ENCODE measurements around the gene LMAN2.

The LMAN2 gene

DNA sequence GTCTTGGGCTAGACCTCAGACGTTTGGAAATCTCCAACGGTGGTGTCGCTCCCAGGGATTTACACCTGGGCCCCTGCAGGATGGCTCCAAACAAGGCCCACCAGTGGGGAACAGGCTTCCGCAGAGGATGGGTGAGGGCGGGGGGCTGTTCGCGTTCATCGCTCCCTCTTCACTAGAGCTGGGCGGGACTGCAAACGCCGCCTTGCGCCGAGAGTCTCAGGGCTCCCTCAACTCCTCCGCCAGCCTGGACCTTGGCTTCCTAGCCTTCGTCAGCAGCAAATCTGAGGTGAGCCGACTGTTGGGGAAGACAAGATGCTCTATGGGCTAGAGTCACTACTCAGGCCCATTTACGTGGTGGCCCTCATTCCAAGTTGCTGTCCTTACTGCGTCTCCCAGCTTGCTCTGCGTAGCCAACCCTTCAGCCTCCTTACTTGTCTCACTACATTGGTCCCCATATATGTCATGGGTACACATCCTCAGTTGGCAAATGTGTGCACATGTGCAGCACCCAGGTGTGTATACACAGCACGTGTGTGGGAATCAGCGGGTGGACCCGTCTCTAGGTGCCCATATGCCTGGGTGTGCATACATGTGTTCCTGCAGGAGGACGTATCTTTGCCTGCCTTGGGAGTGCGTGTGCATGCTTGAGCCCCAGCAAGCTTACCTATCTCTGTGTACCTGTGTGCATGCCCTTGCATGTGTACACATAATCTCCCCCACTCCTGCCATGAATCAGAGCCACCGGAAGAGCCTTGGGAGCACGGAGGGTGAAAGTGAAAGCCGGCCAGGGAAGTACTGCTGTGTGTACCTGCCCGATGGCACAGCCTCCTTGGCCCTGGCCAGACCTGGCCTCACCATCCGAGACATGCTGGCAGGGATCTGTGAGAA, 16.8 kb upstream of the LMAN2 start:
- Histone ChIP-seq H3K27me3 (ENCODE audit: insufficient read depth, low read length, poor library complexity) (no peaks in the 10 kb centered on the region), H2BK120ac (ENCODE audit: low read depth, low read length) (no peak overlapping the region), H3K79me1 (ENCODE audit: low read length) (no peaks in the 10 kb centered on the region), H3K36me3 (ENCODE audit: control insufficient read depth, insufficient read depth, low read length) (no peaks in the 10 kb centered on the region), H3K9ac (ENCODE audit: low read length) (peak overlapping the region; percentile 62), H3K4me1 (ENCODE audit: control insufficient read depth, low read depth, low read length) (peaks cover 12% of the 10 kb centered on the region), H3K79me2 (ENCODE audit: control insufficient read depth, insufficient read depth, low read length) (no peaks in the 10 kb centered on the region), H4K8ac (ENCODE audit: low read depth, low read length) (no peak overlapping the region), H2AK5ac (ENCODE audit: low read length) (no peak overlapping the region), H3K23ac (ENCODE audit: low read length) (no peak overlapping the region), H2BK15ac (replicated peaks; ENCODE audit: low read depth) (no peak overlapping the region), H3K4me3 (ENCODE audit: low read length) (no peak overlapping the region), H4K5ac (ENCODE audit: low read length) (no peak overlapping the region), H3K4ac (ENCODE audit: low read depth, low read length) (no peak overlapping the region), H3K27ac (ENCODE audit: low read depth, low read length) (no peak overlapping the region), H3K18ac (ENCODE audit: low read length) (no peak overlapping the region), H3K4me2 (ENCODE audit: low read length) (no peak overlapping the region), H2BK5ac (ENCODE audit: low read length) (no peak overlapping the region), H3K56ac (ENCODE audit: low read length) (peak overlapping the region; percentile 81)
- WGBS (ENCODE audit: extremely low coverage, insufficient coverage, low lambda C conversion rate), result no CpG with 5 or more reads among the region's 29 CpGs
- DNase-seq, result no peak

DNA sequence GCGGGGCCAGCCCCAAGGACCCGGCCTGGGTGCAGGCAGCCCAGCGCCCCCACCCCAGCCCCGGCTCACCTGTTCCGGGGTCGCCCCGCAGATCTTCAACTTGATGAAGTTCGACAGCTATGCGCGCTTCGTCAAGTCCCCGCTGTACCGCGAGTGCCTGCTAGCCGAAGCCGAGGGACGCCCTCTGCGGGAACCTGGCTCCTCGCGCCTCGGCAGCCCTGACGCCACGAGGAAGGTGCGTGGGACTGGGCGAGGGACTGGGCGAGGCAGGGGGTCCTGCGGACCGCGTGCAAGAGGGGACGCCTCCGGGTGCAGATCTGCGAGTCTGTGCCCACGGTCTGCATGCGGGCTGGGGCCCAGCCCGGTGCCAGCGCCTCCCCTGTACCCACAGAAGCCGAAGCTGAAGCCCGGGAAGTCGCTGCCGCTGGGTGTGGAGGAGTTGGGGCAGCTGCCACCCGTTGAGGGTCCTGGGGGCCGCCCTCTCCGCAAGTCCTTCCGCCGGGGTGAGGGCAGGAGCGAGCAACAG, 15.9 kb upstream of the LMAN2 start:
- no peak overlapping the region for H3K23ac ChIP-seq (ENCODE audit: low read length)
- H2BK120ac ChIP-seq (ENCODE audit: low read depth, low read length), result no peak overlapping the region
- no peak overlapping the region for H2BK15ac ChIP-seq (replicated peaks; ENCODE audit: low read depth)
- H3K27ac ChIP-seq (ENCODE audit: low read depth, low read length), result no peak overlapping the region
- H3K4me1 ChIP-seq (ENCODE audit: control insufficient read depth, low read depth, low read length), result peaks cover 12% of the 10 kb centered on the region
- H2BK5ac ChIP-seq (ENCODE audit: low read length), result no peak overlapping the region
- peak overlapping the region; percentile 24 for H3K4me3 ChIP-seq (ENCODE audit: low read length)
- peak overlapping the region; percentile 81 for H3K56ac ChIP-seq (ENCODE audit: low read length)
- H4K8ac ChIP-seq (ENCODE audit: low read depth, low read length), result no peak overlapping the region
- no peak overlapping the region for H2AK5ac ChIP-seq (ENCODE audit: low read length)
- no peak overlapping the region for H3K18ac ChIP-seq (ENCODE audit: low read length)
- no peaks in the 10 kb centered on the region for H3K79me1 ChIP-seq (ENCODE audit: low read length)
- H3K79me2 ChIP-seq (ENCODE audit: control insufficient read depth, insufficient read depth, low read length), result no peaks in the 10 kb centered on the region
- H3K9ac ChIP-seq (ENCODE audit: low read length), result peak overlapping the region; percentile 62
- H3K4me2 ChIP-seq (ENCODE audit: low read length), result peak overlapping the region; percentile 60
- no peak overlapping the region for H4K5ac ChIP-seq (ENCODE audit: low read length)
- no peak for DNase-seq
- H3K36me3 ChIP-seq (ENCODE audit: control insufficient read depth, insufficient read depth, low read length), result no peaks in the 10 kb centered on the region
- no CpG with 5 or more reads among the region's 46 CpGs for WGBS (ENCODE audit: extremely low coverage, insufficient coverage, low lambda C conversion rate)
- H3K27me3 ChIP-seq (ENCODE audit: insufficient read depth, low read length, poor library complexity), result no peaks in the 10 kb centered on the region
- H3K4ac ChIP-seq (ENCODE audit: low read depth, low read length), result no peak overlapping the region

DNA sequence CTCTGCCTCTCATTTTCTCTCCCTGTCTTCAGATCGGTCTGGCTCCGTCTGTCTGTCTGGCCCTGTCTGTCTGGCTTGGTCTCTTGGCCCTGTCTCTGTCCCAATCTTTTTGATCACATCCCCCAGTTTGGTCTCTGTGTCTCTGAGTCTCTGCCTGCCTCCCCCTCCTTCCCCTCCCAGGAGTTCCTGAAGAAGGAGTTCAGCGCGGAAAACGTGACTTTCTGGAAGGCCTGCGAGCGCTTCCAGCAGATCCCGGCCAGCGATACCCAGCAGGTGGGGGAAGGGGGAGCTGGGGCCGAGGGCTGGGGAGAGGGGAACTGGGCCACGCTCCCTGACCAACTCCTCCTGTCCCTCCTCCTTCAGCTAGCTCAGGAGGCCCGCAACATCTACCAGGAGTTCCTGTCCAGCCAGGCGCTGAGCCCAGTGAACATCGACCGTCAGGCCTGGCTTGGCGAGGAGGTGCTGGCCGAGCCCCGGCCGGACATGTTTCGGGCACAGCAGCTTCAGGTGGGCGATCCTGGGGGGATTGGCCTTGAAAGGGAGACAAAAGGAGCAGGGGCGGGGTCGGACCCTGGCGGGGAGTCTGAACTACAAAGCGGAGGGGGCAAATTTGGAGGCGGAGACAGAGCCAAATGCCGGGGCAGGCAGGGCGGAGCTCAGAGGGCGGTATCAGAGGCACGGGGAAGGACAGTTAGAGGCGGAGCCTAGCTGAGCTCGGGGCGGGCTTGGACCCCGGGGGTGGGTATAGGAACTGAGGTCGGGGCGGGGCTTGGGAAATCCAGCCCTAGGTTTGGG, 15.3 kb upstream of the LMAN2 start:
- no peak overlapping the region for H2BK15ac ChIP-seq (replicated peaks; ENCODE audit: low read depth)
- H3K27me3 ChIP-seq (ENCODE audit: insufficient read depth, low read length, poor library complexity), result no peaks in the 10 kb centered on the region
- no peaks in the 10 kb centered on the region for H3K79me2 ChIP-seq (ENCODE audit: control insufficient read depth, insufficient read depth, low read length)
- peak overlapping the region; percentile 35 for H2BK5ac ChIP-seq (ENCODE audit: low read length)
- no CpG with 5 or more reads among the region's 36 CpGs for WGBS (ENCODE audit: extremely low coverage, insufficient coverage, low lambda C conversion rate)
- peak overlapping the region; percentile 45 for H2AK5ac ChIP-seq (ENCODE audit: low read length)
- peaks cover 12% of the 10 kb centered on the region for H3K4me1 ChIP-seq (ENCODE audit: control insufficient read depth, low read depth, low read length)
- peak; percentile 96 for DNase-seq
- peak overlapping the region; percentile 43 for H3K4me3 ChIP-seq (ENCODE audit: low read length)
- no peak overlapping the region for H2BK120ac ChIP-seq (ENCODE audit: low read depth, low read length)
- H3K79me1 ChIP-seq (ENCODE audit: low read length), result no peaks in the 10 kb centered on the region
- H3K18ac ChIP-seq (ENCODE audit: low read length), result peak overlapping the region; percentile 34
- H3K9ac ChIP-seq (ENCODE audit: low read length), result peak overlapping the region; percentile 90
- H3K27ac ChIP-seq (ENCODE audit: low read depth, low read length), result peak overlapping the region; percentile 18
- H4K8ac ChIP-seq (ENCODE audit: low read depth, low read length), result no peak overlapping the region
- peak overlapping the region; percentile 83 for H3K23ac ChIP-seq (ENCODE audit: low read length)
- H4K5ac ChIP-seq (ENCODE audit: low read length), result no peak overlapping the region
- peak overlapping the region; percentile 85 for H3K4me2 ChIP-seq (ENCODE audit: low read length)
- H3K36me3 ChIP-seq (ENCODE audit: control insufficient read depth, insufficient read depth, low read length), result no peaks in the 10 kb centered on the region
- peak overlapping the region; percentile 97 for H3K56ac ChIP-seq (ENCODE audit: low read length)
- peak overlapping the region; percentile 4 for H3K4ac ChIP-seq (ENCODE audit: low read depth, low read length)

DNA sequence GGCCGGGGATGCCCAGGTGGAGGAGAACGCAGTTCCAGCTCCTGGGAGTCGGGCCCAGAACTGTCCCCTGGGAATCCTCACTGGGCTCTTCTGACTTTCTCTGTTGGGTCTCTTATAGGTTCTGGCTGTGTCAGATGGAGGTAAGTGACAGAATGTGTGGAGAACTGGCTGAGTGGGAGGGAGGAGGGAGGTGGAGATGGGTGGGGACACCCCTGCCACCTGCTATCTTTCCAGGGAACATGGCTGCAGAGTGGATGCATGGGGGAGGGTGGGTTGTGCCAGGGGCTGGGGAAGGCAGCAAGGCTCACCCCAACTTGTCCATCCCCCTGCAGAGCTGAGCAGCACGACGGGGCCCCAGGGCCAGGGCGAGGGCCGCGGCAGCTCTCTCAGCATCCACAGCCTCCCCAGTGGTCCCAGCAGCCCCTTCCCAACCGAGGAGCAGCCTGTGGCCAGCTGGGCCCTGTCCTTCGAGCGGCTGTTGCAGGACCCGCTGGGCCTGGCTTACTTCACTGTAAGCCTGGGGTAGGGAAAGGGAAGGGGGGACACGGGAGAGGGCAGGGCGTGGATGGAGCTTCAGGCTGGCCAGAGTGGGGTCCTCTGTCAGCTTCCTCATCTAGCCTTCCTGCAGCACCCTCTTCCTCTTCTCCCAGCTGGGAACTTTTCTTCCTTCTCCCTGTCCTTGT, 14.5 kb upstream of the LMAN2 start:
- H3K56ac ChIP-seq (ENCODE audit: low read length), result peak overlapping the region; percentile 97
- peaks cover 9% of the 10 kb centered on the region for H3K4me1 ChIP-seq (ENCODE audit: control insufficient read depth, low read depth, low read length)
- H3K4ac ChIP-seq (ENCODE audit: low read depth, low read length), result no peak overlapping the region
- H3K79me2 ChIP-seq (ENCODE audit: control insufficient read depth, insufficient read depth, low read length), result no peaks in the 10 kb centered on the region
- peak overlapping the region; percentile 45 for H2AK5ac ChIP-seq (ENCODE audit: low read length)
- peak overlapping the region; percentile 83 for H3K23ac ChIP-seq (ENCODE audit: low read length)
- no peaks in the 10 kb centered on the region for H3K79me1 ChIP-seq (ENCODE audit: low read length)
- H2BK120ac ChIP-seq (ENCODE audit: low read depth, low read length), result no peak overlapping the region
- H2BK5ac ChIP-seq (ENCODE audit: low read length), result peak overlapping the region; percentile 25
- H3K18ac ChIP-seq (ENCODE audit: low read length), result no peak overlapping the region
- WGBS (ENCODE audit: extremely low coverage, insufficient coverage, low lambda C conversion rate), result no CpG with 5 or more reads among the region's 14 CpGs
- H3K27ac ChIP-seq (ENCODE audit: low read depth, low read length), result peak overlapping the region; percentile 18
- no peak for DNase-seq
- no peak overlapping the region for H2BK15ac ChIP-seq (replicated peaks; ENCODE audit: low read depth)
- no peaks in the 10 kb centered on the region for H3K27me3 ChIP-seq (ENCODE audit: insufficient read depth, low read length, poor library complexity)
- no peaks in the 10 kb centered on the region for H3K36me3 ChIP-seq (ENCODE audit: control insufficient read depth, insufficient read depth, low read length)
- H3K4me3 ChIP-seq (ENCODE audit: low read length), result no peak overlapping the region
- no peak overlapping the region for H4K5ac ChIP-seq (ENCODE audit: low read length)
- no peak overlapping the region for H4K8ac ChIP-seq (ENCODE audit: low read depth, low read length)
- peak overlapping the region; percentile 45 for H3K4me2 ChIP-seq (ENCODE audit: low read length)
- H3K9ac ChIP-seq (ENCODE audit: low read length), result peak overlapping the region; percentile 90

DNA sequence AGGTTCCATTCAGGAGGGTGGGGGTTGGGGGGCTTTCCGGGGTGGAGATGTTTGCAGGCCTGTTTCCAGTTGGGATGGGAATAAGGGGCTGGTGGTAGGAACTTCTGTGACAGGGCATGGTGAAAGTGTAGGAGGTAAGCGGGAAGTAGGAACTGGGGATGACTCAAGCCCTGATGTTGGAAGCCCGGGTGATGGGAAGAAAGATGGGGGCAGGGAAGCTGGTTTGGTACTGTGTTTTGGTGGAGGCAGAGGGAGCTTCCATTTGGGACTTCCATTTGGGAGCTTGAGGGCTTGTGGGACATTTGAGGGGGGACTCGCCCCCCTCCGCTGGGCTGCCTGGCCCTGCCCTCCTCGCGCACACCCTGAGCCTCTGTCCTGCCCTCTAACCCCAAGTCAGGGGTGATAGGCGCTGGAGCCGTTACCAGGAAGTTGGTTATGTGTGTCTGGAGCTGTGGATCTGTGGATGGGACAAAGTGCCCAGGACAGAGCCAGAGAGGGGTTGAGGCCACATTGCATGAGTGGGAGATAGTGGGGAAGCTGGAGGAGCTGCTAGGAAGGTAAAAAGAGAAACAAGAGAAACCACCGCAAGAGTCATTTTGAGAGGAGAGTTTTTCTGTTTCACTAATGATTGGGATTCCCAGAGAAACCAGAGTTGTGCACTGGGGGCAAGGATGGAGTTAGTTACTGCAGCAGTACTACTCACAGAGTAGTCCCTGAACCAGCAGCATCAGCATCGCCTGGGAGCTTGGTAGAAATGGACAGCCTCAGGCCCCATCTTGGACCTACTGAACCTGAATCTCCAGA, 12.9 kb upstream of the LMAN2 start:
- no peak overlapping the region for H3K23ac ChIP-seq (ENCODE audit: low read length)
- no peak overlapping the region for H4K5ac ChIP-seq (ENCODE audit: low read length)
- H2AK5ac ChIP-seq (ENCODE audit: low read length), result no peak overlapping the region
- no peak overlapping the region for H3K4me3 ChIP-seq (ENCODE audit: low read length)
- no peaks in the 10 kb centered on the region for H3K79me1 ChIP-seq (ENCODE audit: low read length)
- no peak overlapping the region for H3K4ac ChIP-seq (ENCODE audit: low read depth, low read length)
- H3K4me2 ChIP-seq (ENCODE audit: low read length), result no peak overlapping the region
- H2BK5ac ChIP-seq (ENCODE audit: low read length), result no peak overlapping the region
- no CpG with 5 or more reads among the region's 11 CpGs for WGBS (ENCODE audit: extremely low coverage, insufficient coverage, low lambda C conversion rate)
- H3K27ac ChIP-seq (ENCODE audit: low read depth, low read length), result no peak overlapping the region
- no peak overlapping the region for H3K56ac ChIP-seq (ENCODE audit: low read length)
- no peaks in the 10 kb centered on the region for H3K27me3 ChIP-seq (ENCODE audit: insufficient read depth, low read length, poor library complexity)
- no peak overlapping the region for H2BK120ac ChIP-seq (ENCODE audit: low read depth, low read length)
- H3K36me3 ChIP-seq (ENCODE audit: control insufficient read depth, insufficient read depth, low read length), result no peaks in the 10 kb centered on the region
- no peak overlapping the region for H3K9ac ChIP-seq (ENCODE audit: low read length)
- peaks cover 6% of the 10 kb centered on the region for H3K4me1 ChIP-seq (ENCODE audit: control insufficient read depth, low read depth, low read length)
- no peak overlapping the region for H3K18ac ChIP-seq (ENCODE audit: low read length)
- DNase-seq, result no peak
- H3K79me2 ChIP-seq (ENCODE audit: control insufficient read depth, insufficient read depth, low read length), result no peaks in the 10 kb centered on the region
- no peak overlapping the region for H4K8ac ChIP-seq (ENCODE audit: low read depth, low read length)
- H2BK15ac ChIP-seq (replicated peaks; ENCODE audit: low read depth), result no peak overlapping the region
